Nephron (organoid): ENCODE measurements around the gene KCNJ9.
"Not testable (repeated sequence)": the region's sequence is repeated elsewhere in the genome, so short reads cannot be mapped to it uniquely, and the experiment has no call there.

Experiments used
- H3K27ac Mint-ChIP-seq, 3 experiments: 2 replicates each; pipeline ENCODE4 v1.8.0; 2020; ENCODE audit warnings: mixed read lengths in 3 of 3, mild to moderate bottlenecking in 2 of 3, moderate library complexity in 1 of 3
- H3K27me3 Mint-ChIP-seq: 2 replicates; pipeline ENCODE4 v1.8.0; 2021; ENCODE audit warnings: low read depth, mild to moderate bottlenecking, moderate library complexity, mixed read lengths
- H3K36me3 Mint-ChIP-seq: 2 replicates; pipeline ENCODE4 v1.8.0; 2020; ENCODE audit warnings: low read depth, mixed read lengths
- H3K4me1 Mint-ChIP-seq: 2 replicates; pipeline ENCODE4 v1.8.0; 2020; ENCODE audit warnings: mixed read lengths
- H3K4me3 Mint-ChIP-seq, 3 experiments: 2 replicates each; pipeline ENCODE4 v1.8.0; 2020; ENCODE audit warnings: mild to moderate bottlenecking in 3 of 3, mixed read lengths in 3 of 3, moderate library complexity in 2 of 3
- H3K9me3 Mint-ChIP-seq: 2 replicates; pipeline ENCODE4 v1.8.0; 2020; ENCODE audit warnings: mixed read lengths
- CTCF ChIP-seq, 3 experiments: fragments of 200-600 bp; sonication (generic); IDR thresholded peaks; one replicate each; pipeline ENCODE4 v1.5.0; 2021; ENCODE audit warnings: antibody characterized with exemption in 3 of 3; ENCODE audit not compliant: unreplicated experiment in 3 of 3

Gene KCNJ9

GRCh38 chr1:160123726-160124125 is 42.4 kb downstream of the KCNJ9 start:
- peaks cover 18% of the 10 kb centered on the region for H3K4me1 Mint-ChIP-seq
- no peaks in the 10 kb centered on the region for H3K27me3 Mint-ChIP-seq
- H3K9me3 Mint-ChIP-seq: no peaks in the 10 kb centered on the region
- no peak overlapping the region for H3K4me3 Mint-ChIP-seq
- peak overlapping the region in 1 of 3 experiments; percentile 74 for H3K27ac Mint-ChIP-seq
- no peak for TF ChIP-seq CTCF (IDR thresholded peaks at IDR 0.05; ENCODE audit: unreplicated experiment in 3 of 3)
- peaks cover 16% of the 10 kb centered on the region for H3K36me3 Mint-ChIP-seq

- Mint-ChIP-seq H3K4me3 (no peak overlapping the region), H3K27ac (peak overlapping the region in 1 of 3 experiments; percentile 16), H3K36me3 (peaks cover 23% of the 10 kb centered on the region), H3K4me1 (peaks cover 22% of the 10 kb centered on the region), H3K9me3 (no peaks in the 10 kb centered on the region), H3K27me3 (no peaks in the 10 kb centered on the region)
- TF ChIP-seq CTCF (IDR thresholded peaks at IDR 0.05; ENCODE audit: unreplicated experiment in 3 of 3): no peak
These were observed 43.6 kb downstream of the KCNJ9 start for GRCh38 chr1:160124705-160125478.

GRCh38 chr1:160125746-160126145 is 44.4 kb downstream of the KCNJ9 start:
- no peak overlapping the region for H3K4me3 Mint-ChIP-seq
- no peak for TF ChIP-seq CTCF (IDR thresholded peaks at IDR 0.05; ENCODE audit: unreplicated experiment in 3 of 3)
- no peaks in the 10 kb centered on the region for H3K27me3 Mint-ChIP-seq
- H3K4me1 Mint-ChIP-seq: peaks cover 16% of the 10 kb centered on the region
- peak overlapping the region in 1 of 3 experiments; percentile 31 for H3K27ac Mint-ChIP-seq
- H3K9me3 Mint-ChIP-seq: no peaks in the 10 kb centered on the region
- H3K36me3 Mint-ChIP-seq: peaks cover 24% of the 10 kb centered on the region

- Mint-ChIP-seq H3K36me3 (peaks cover 27% of the 10 kb centered on the region), H3K4me1 (peaks cover 16% of the 10 kb centered on the region)
- not testable (repeated sequence) for H3K27me3 Mint-ChIP-seq
These were observed 45.0 kb downstream of the KCNJ9 start for GRCh38 chr1:160126342-160126741.

GRCh38 chr1:160127381-160127780 is 46.0 kb downstream of the KCNJ9 start:
- H3K27me3 Mint-ChIP-seq: no peaks in the 10 kb centered on the region
- no peaks in the 10 kb centered on the region for H3K9me3 Mint-ChIP-seq
- peaks cover 27% of the 10 kb centered on the region for H3K36me3 Mint-ChIP-seq
- no peak for TF ChIP-seq CTCF (IDR thresholded peaks at IDR 0.05; ENCODE audit: unreplicated experiment in 3 of 3)
- H3K4me3 Mint-ChIP-seq: no peak overlapping the region
- H3K27ac Mint-ChIP-seq: no peak overlapping the region
- H3K4me1 Mint-ChIP-seq: peaks cover 16% of the 10 kb centered on the region

More at GRCh38 chr1:160126342-160126741, 45.0 kb downstream of the KCNJ9 start:
- not testable (repeated sequence) for H3K9me3 Mint-ChIP-seq, H3K27ac Mint-ChIP-seq, H3K4me3 Mint-ChIP-seq

- peaks cover 27% of the 10 kb centered on the region for H3K36me3 Mint-ChIP-seq
- H3K9me3 Mint-ChIP-seq: no peaks in the 10 kb centered on the region
- TF ChIP-seq CTCF (IDR thresholded peaks at IDR 0.05; ENCODE audit: unreplicated experiment in 3 of 3): no peak
- H3K4me3 Mint-ChIP-seq: no peak overlapping the region
- H3K27me3 Mint-ChIP-seq: no peaks in the 10 kb centered on the region
- H3K27ac Mint-ChIP-seq: peak overlapping the region; percentile 7 to 59 (median 18)
- peaks cover 16% of the 10 kb centered on the region for H3K4me1 Mint-ChIP-seq
These were observed 46.7 kb downstream of the KCNJ9 start for GRCh38 chr1:160127865-160128523.
